CD4-positive, alpha-beta T cell (primary cell): Measurements from ENCODE around the gene NRTN. TPM values are rescaled to one million over a fixed set of nuclear protein-coding genes. Genes with fewer than 3 reads are reported as not detected.

ENCODE experiments used
- ATAC-seq: fragments of 200-7000 bp; cut with Tn5 transposase; one replicate; pipeline ENCODE4 v1.10.0; 2022; ENCODE audit warnings: mild to moderate bottlenecking; ENCODE audit not compliant: poor library complexity
- CTCF ChIA-PET: fragments of 350-600 bp; sonication (Branson Sonifier 250); formaldehyde crosslinking; loops from one replicate; lab custom pipeline; 2021; ENCODE audit warnings: antibody characterized with exemption, inconsistent platforms; lab: Charles Lee
- POLR2A ChIA-PET: fragments of 350-600 bp; sonication (Branson Sonifier 250); formaldehyde crosslinking; loops from one replicate; lab custom pipeline; 2021; ENCODE audit warnings: antibody characterized with exemption, inconsistent platforms; lab: Charles Lee
- DNase-seq, 14 experiments: peaks; one replicate each; pipeline ENCODE4 v3.0.0-alpha.2; 2013 to 2020; ENCODE audit warnings: mixed read lengths in 2 of 14
- H3K27ac ChIP-seq, 2 donors: one replicate each; pipeline versions ENCODE4 v1.5.1 to v1.7.0; 2013; ENCODE audit warnings: low read length in 2 of 2, low read depth in 1 of 2, mild to moderate bottlenecking in 1 of 2
- H3K27me3 ChIP-seq, 2 experiments: 1 replicate in 1 of 2; 2 replicates in 1 of 2; pipeline versions ENCODE4 v1.6.1 to v1.7.0; 2013; ENCODE audit warnings: low read length in 2 of 2, control low read depth in 1 of 2, mild to moderate bottlenecking in 1 of 2, moderate library complexity in 1 of 2; ENCODE audit not compliant: insufficient read depth in 2 of 2, control insufficient read depth in 1 of 2
- H3K36me3 ChIP-seq: one replicate; pipeline ENCODE4 v1.6.1; 2013; ENCODE audit warnings: low read length, control low read depth; ENCODE audit not compliant: insufficient read depth
- H3K4me1 ChIP-seq: one replicate; pipeline ENCODE4 v1.6.1; 2013; ENCODE audit warnings: low read length, control low read depth; ENCODE audit not compliant: insufficient read depth
- H3K4me3 ChIP-seq: one replicate; pipeline ENCODE4 v1.5.1; 2013; ENCODE audit warnings: mild to moderate bottlenecking, low read length, moderate library complexity
- H3K9me3 ChIP-seq, 2 experiments: 1 replicate in 1 of 2; 2 replicates in 1 of 2; pipeline versions ENCODE4 v1.6.1 to v1.7.0; 2013; ENCODE audit warnings: low read length in 2 of 2, mild to moderate bottlenecking in 2 of 2, control low read depth in 1 of 2, moderate library complexity in 1 of 2; ENCODE audit not compliant: control insufficient read depth in 1 of 2, insufficient read depth in 1 of 2
- H3K27ac Mint-ChIP-seq: one replicate; pipeline ENCODE4 v1.8.0; 2020; ENCODE audit warnings: mixed read lengths
- H3K27me3 Mint-ChIP-seq: one replicate; pipeline ENCODE4 v1.8.0; 2021; ENCODE audit warnings: mixed read lengths
- H3K36me3 Mint-ChIP-seq: one replicate; pipeline ENCODE4 v1.8.0; 2021; ENCODE audit warnings: low read depth, mixed read lengths
- H3K4me1 Mint-ChIP-seq: one replicate; pipeline ENCODE4 v1.8.0; 2021; ENCODE audit warnings: low read depth, mixed read lengths
- H3K4me3 Mint-ChIP-seq: one replicate; pipeline ENCODE4 v1.8.0; 2020; ENCODE audit warnings: mild to moderate bottlenecking, mixed read lengths
- H3K9me3 Mint-ChIP-seq: one replicate; pipeline ENCODE4 v1.8.0; 2020; ENCODE audit warnings: mixed read lengths
- intact Hi-C, 2 experiments: fragments of 100-400 bp; cut with DNase I in 1 of 2; cut with micrococcal nuclease in 1 of 2; formaldehyde crosslinking; loops; one replicate each; pipeline versions ENCODE4 v1.15.1 to v1.9.0; 2023 to 2025; cut with DNase I, micrococcal nuclease
- total RNA-seq, 174 experiments: library from RNA in 2 of 174; stranded (reverse) in 2 of 174; gene quantifications; one replicate each; pipeline ENCODE4 v1.2.3 and lab custom pipeline; 2021 to 2026
- TF ChIP-seq, protein P1 (sequence below): fragments of 200-600 bp; IDR thresholded peaks from one replicate; pipeline ENCODE4 v1.8.0; 2022; ENCODE audit warnings: antibody characterized with exemption, mild to moderate bottlenecking

The NRTN gene
- total RNA-seq, 2 experiments from 2014 or later, result 1.5 to 1.6 TPM

GRCh38 chr19:5823579-5824281 is 18.9 kb downstream of the NRTN start:
- ChIA-PET POLR2A (no interaction called here), CTCF (interaction anchor here (1.5 to 2.2 kb wide), 2 partner anchors 19 to 20 kb away, joined by 4 to 5 read pairs; partner anchors contain the start of gene NRTN)
- TF ChIP-seq, protein P1, sequence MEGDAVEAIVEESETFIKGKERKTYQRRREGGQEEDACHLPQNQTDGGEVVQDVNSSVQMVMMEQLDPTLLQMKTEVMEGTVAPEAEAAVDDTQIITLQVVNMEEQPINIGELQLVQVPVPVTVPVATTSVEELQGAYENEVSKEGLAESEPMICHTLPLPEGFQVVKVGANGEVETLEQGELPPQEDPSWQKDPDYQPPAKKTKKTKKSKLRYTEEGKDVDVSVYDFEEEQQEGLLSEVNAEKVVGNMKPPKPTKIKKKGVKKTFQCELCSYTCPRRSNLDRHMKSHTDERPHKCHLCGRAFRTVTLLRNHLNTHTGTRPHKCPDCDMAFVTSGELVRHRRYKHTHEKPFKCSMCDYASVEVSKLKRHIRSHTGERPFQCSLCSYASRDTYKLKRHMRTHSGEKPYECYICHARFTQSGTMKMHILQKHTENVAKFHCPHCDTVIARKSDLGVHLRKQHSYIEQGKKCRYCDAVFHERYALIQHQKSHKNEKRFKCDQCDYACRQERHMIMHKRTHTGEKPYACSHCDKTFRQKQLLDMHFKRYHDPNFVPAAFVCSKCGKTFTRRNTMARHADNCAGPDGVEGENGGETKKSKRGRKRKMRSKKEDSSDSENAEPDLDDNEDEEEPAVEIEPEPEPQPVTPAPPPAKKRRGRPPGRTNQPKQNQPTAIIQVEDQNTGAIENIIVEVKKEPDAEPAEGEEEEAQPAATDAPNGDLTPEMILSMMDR, result no peak
- no peaks in the 10 kb centered on the region for H3K27me3 ChIP-seq
- no peak overlapping the region for H3K4me3 ChIP-seq
- H3K27ac ChIP-seq, result no peak overlapping the region
- Mint-ChIP-seq H3K27me3 (no peaks in the 10 kb centered on the region), H3K4me1 (peaks cover 15% of the 10 kb centered on the region), H3K4me3 (no peak overlapping the region), H3K27ac (no peak overlapping the region), H3K9me3 (no peaks in the 10 kb centered on the region), H3K36me3 (peaks cover 9% of the 10 kb centered on the region)
- ATAC-seq (no peak), DNase-seq (peak in 1 of 14 experiments; percentile 23)
- peaks cover 0 to 19% of the 10 kb centered on the region in 2 experiments for H3K9me3 ChIP-seq
- H3K4me1 ChIP-seq, result peaks cover 23% of the 10 kb centered on the region
- H3K36me3 ChIP-seq, result no peaks in the 10 kb centered on the region
- intact Hi-C loops, result loop anchor here in 1 of 2 experiments (2.0 kb wide), 1 partner anchor 17 kb away; no protein-coding TSS in a partner anchor

- no peak overlapping the region for H3K27ac ChIP-seq
- peaks cover 0 to 25% of the 10 kb centered on the region in 2 experiments for H3K9me3 ChIP-seq
- ChIA-PET POLR2A (no interaction called here), CTCF (interaction anchor here (1.5 kb wide), 1 partner anchor 21 kb away, joined by 4 read pairs; the partner anchor contains the start of gene NRTN)
- intact Hi-C loops, result loop anchor here (2.0 to 5.0 kb wide), 4 partner anchors 18 to 288 kb away; partner anchors contain the start of genes DUS3L (in 2 of the 2) and RFX2 (in 1 of the 2)
- H3K36me3 ChIP-seq, result no peaks in the 10 kb centered on the region
- DNase-seq (peak in 1 of 14 experiments; percentile 16), ATAC-seq (no peak)
- Mint-ChIP-seq H3K36me3 (peaks cover 9% of the 10 kb centered on the region), H3K4me3 (no peak overlapping the region), H3K9me3 (no peaks in the 10 kb centered on the region), H3K27ac (peak overlapping the region; percentile 27), H3K4me1 (peaks cover 15% of the 10 kb centered on the region), H3K27me3 (no peaks in the 10 kb centered on the region)
- peaks cover 0 to 3% of the 10 kb centered on the region in 2 experiments for H3K27me3 ChIP-seq
- H3K4me3 ChIP-seq, result no peak overlapping the region
- TF ChIP-seq, protein P1, result no peak
- peaks cover 31% of the 10 kb centered on the region for H3K4me1 ChIP-seq
Observed at GRCh38 chr19:5824751-5825150, 19.9 kb downstream of the NRTN start.

DNA sequence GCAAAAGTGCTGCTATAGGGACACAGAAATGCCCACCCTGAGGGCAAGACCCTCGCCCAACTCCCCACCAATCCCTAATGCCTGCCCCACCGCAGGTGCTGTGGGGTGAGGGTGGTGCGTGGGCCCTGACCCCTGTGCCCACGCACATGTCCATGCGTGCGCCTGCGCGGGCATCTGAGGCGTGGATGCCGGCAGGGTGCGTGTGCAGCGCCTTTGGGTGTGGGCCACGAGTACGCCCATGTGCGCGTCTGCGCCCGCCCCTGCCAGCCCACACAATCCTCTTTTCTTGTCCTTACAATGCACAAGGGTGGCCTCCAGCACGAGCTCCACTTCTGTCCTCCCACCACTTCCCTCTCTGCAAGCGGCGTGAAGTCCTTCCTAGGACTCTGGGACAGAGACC is 20.3 kb downstream of the NRTN start:
- Mint-ChIP-seq H3K9me3 (no peaks in the 10 kb centered on the region), H3K4me1 (peaks cover 18% of the 10 kb centered on the region), H3K27me3 (no peaks in the 10 kb centered on the region), H3K4me3 (no peak overlapping the region), H3K27ac (no peak overlapping the region), H3K36me3 (peaks cover 9% of the 10 kb centered on the region)
- TF ChIP-seq, protein P1, result no peak
- DNase-seq (peak in 1 of 14 experiments; percentile 38), ATAC-seq (no peak)
- Histone ChIP-seq H3K27me3 (peaks cover 0 to 3% of the 10 kb centered on the region in 2 experiments), H3K4me3 (no peak overlapping the region), H3K9me3 (peaks cover 0 to 25% of the 10 kb centered on the region in 2 experiments), H3K27ac (no peak overlapping the region), H3K36me3 (no peaks in the 10 kb centered on the region), H3K4me1 (peaks cover 31% of the 10 kb centered on the region)
- intact Hi-C loops, result loop anchor here (2.0 to 5.0 kb wide), 4 partner anchors 18 to 287 kb away; partner anchors contain the start of genes DUS3L (in 2 of the 2) and RFX2 (in 1 of the 2)
- ChIA-PET CTCF (interaction anchor here (1.5 kb wide), 1 partner anchor 21 kb away, joined by 4 read pairs; the partner anchor contains the start of gene NRTN), POLR2A (no interaction called here)
